Heart right ventricle (tissue), 16 donors: ENCODE results near the gene UBQLN1. TPM values are rescaled to one million over a fixed set of nuclear protein-coding genes. Genes with fewer than 3 reads are reported as not detected.

Source experiments
- ATAC-seq, 8 donors: fragments of 200-7000 bp; cut with Tn5 transposase; one replicate each; pipeline ENCODE4 v1.9.1; 2020; ENCODE audit warnings: mild to moderate bottlenecking in 8 of 8, moderate library complexity in 8 of 8, moderate number of reproducible peaks in 1 of 8
- DNase-seq, 2 donors: peaks; one replicate each; pipeline ENCODE4 v3.0.0-alpha.2; 2020
- H3K27ac ChIP-seq, 10 donors: fragments of 200-600 bp; sonication (generic) in 2 of 10; one replicate each; pipeline versions ENCODE4 v1.5.0 to v1.8.0; 2020 to 2022; ENCODE audit warnings: mild to moderate bottlenecking in 3 of 10
- H3K27me3 ChIP-seq, 7 donors: fragments of 200-600 bp; one replicate each; pipeline ENCODE4 v1.8.0; 2021 to 2022; ENCODE audit warnings: mild to moderate bottlenecking in 2 of 7
- H3K36me3 ChIP-seq, 9 donors: fragments of 200-600 bp; sonication (generic) in 1 of 9; one replicate each; pipeline versions ENCODE4 v1.5.0 to v1.8.0; 2020 to 2022; ENCODE audit warnings: mild to moderate bottlenecking in 2 of 9
- H3K4me1 ChIP-seq, 9 donors: fragments of 200-600 bp; sonication (generic) in 1 of 9; one replicate each; pipeline versions ENCODE4 v1.5.0 to v1.8.0; 2020 to 2022; ENCODE audit warnings: mild to moderate bottlenecking in 4 of 9
- H3K4me3 ChIP-seq, 10 donors: fragments of 200-600 bp; sonication (generic) in 2 of 10; one replicate each; pipeline versions ENCODE4 v1.5.0 to v1.8.0; 2020 to 2022; ENCODE audit warnings: mild to moderate bottlenecking in 7 of 10, moderate library complexity in 2 of 10
- H3K9me3 ChIP-seq, 11 donors: fragments of 200-600 bp in 10 of 11; sonication (generic) in 2 of 11; one replicate each; pipeline versions ENCODE4 v1.5.0 to v1.8.0; 2013 to 2022; ENCODE audit warnings: mild to moderate bottlenecking in 2 of 11, control low read depth in 1 of 11, moderate library complexity in 1 of 11
- WGBS, 2 donors: extraction: QIAGEN DNeasy Blood & Tissue Kit; methylation state at CpG; one replicate each; pipeline ENCODE4 v1.1.7; 2013; ENCODE audit warnings: inconsistent platforms in 1 of 2; 5-methylcytosine and 5-hydroxymethylcytosine counted together
- intact Hi-C, 10 donors: fragments of 100-400 bp; cut with DNase I; formaldehyde crosslinking; loops; one replicate each; pipeline versions ENCODE4 v1.11.1 to v1.14.2; 2022
- polyA plus RNA-seq, 2 donors: library from polyadenylated mRNA; stranded (reverse); fragments of 200-250 nt; gene quantifications; one replicate each; pipeline ENCODE4 v1.2.3, GENCODE V29; 2013
- total RNA-seq, 10 donors: library from RNA; stranded (reverse); fragmentation: NEBNext Ultra II Directional in 3 of 10; extraction: Animal tissue kit (Norgen Biotek cat#: 25700) in 3 of 10; gene quantifications; one replicate each; pipeline versions ENCODE4 v1.2.1 to v1.2.4, GENCODE V29; 2021 to 2023
- TF ChIP-seq, protein P1 (sequence below), 9 donors: fragments of 200-600 bp; sonication (generic) in 2 of 9; IDR thresholded peaks; one replicate each; pipeline versions ENCODE4 v1.5.0 to v1.8.0; 2021 to 2022; ENCODE audit warnings: antibody characterized with exemption in 9 of 9, mild to moderate bottlenecking in 5 of 9, moderate library complexity in 1 of 9
- donor health status: Arrhythmogenic right ventricular cardiomyopathy.
- donor health status: ischemic (EF 13 %, LVEDD 7.1; RV severe dilation, severe dysfunction).
- donor health status: healthy with polysubstance abuse.
- donor health status: DM: no; HTN: yes; CAD: no.
- donor health status: DM: no; HTN: no; CAD: no.
- donor health status: ischemic (EF 25% LVEDD 6.9; RV normal size, moderate dysfunction).
- donor health status: ischemic (EF 25% LVEDD 5.7; RV mildly dilated, moderate dysfunction).
- donor health status: healthy.
- donor health status: DM: yes; HTN: yes; CAD: no.
- donor health status: Ischemic cardiomyopathy.
- donor health status: ischemic (EF 35%, LVEDD 5.7; RV mildly dilated, moderate dysfunction).
- donor health status: nonischemic (EF 11% LVEDD 7.7; RV severe dilation, severe dysfunction).
- donor health status: DM: yes; HTN: yes; CAD: no.
- donor health status: PGD.
- donor health status: ischemic (EF 29% LVEDD 5.4; RV normal size, mild dysfunction).
- donor health status: nonischemic (EF 23%, LVEDD 6.1; RV moderate dilation, normal function).

UBQLN1 gene
- total and polyA plus RNA-seq, 12 donors, result 20.2 to 123 (median 92.6) TPM

GRCh38 chr9:83677596-83677995 is 30.2 kb downstream of the UBQLN1 start:
- DNase-seq, result no peak
- 93 to 95% methylated on average over 3 of the region's 3 CpGs for WGBS, 2 donors
- Histone ChIP-seq H3K27me3 (no peaks in the 10 kb centered on the region), H3K36me3 (peaks cover 0 to 100% (median 41%) of the 10 kb centered on the region in 9 donors), H3K27ac (no peak overlapping the region), H3K4me3 (no peak overlapping the region), H3K9me3 (no peaks in the 10 kb centered on the region), H3K4me1 (peaks cover 0 to 14% (median 0%) of the 10 kb centered on the region in 9 donors)
- intact Hi-C loops, result no loop called here
- ATAC-seq, result no peak
- TF ChIP-seq, protein P1, sequence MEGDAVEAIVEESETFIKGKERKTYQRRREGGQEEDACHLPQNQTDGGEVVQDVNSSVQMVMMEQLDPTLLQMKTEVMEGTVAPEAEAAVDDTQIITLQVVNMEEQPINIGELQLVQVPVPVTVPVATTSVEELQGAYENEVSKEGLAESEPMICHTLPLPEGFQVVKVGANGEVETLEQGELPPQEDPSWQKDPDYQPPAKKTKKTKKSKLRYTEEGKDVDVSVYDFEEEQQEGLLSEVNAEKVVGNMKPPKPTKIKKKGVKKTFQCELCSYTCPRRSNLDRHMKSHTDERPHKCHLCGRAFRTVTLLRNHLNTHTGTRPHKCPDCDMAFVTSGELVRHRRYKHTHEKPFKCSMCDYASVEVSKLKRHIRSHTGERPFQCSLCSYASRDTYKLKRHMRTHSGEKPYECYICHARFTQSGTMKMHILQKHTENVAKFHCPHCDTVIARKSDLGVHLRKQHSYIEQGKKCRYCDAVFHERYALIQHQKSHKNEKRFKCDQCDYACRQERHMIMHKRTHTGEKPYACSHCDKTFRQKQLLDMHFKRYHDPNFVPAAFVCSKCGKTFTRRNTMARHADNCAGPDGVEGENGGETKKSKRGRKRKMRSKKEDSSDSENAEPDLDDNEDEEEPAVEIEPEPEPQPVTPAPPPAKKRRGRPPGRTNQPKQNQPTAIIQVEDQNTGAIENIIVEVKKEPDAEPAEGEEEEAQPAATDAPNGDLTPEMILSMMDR (IDR thresholded peaks at IDR 0.05), result no peak

DNA sequence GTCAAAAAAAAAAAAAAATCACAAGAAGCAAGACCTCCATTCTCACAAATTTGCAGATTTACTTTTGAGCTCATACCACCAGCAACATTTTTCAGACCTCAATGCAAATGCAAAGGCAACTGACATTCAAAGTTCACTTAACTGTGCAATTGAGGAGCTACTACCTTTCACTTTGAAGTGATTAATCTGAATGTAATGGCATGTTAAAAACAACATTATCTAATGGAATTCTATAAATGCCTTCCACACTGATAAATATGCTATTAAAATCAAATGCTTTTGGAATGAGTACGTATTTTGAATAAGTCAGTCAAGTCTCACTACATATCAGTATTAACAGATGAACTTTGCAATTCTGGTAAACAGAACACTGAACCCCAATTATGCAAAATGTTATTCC is 32.3 kb downstream of the UBQLN1 start:
- 57 to 61% methylated on average over 1 of the region's 1 CpG for WGBS, 2 donors
- Histone ChIP-seq H3K9me3 (no peaks in the 10 kb centered on the region), H3K4me3 (no peak overlapping the region), H3K4me1 (peaks cover 0 to 10% (median 0%) of the 10 kb centered on the region in 9 donors), H3K36me3 (peaks cover 0 to 100% (median 48%) of the 10 kb centered on the region in 9 donors), H3K27me3 (no peaks in the 10 kb centered on the region), H3K27ac (no peak overlapping the region)
- TF ChIP-seq, protein P1 (IDR thresholded peaks at IDR 0.05), result no peak
- intact Hi-C loops, result no loop called here
- no peak for DNase-seq
- ATAC-seq, result no peak

DNA sequence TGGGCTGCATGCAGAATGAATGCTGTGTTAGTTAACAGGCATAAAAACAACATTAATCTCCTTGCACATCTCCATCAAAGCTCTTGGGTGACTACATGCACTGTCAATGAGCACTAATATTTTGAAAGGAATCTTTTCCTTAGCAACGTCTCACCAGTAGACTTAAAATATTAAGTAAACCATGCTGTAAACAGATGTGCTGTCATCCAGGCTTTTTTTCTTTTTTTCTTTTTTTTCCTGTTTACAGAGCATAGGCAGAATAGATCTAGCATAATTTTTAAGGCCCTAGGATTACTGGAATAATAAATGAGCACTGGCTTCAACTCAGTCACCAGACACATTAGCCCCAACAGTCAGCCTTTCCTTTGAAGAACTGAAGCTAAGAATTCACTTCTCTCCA is 36.3 kb downstream of the UBQLN1 start:
- H3K27me3 ChIP-seq, result no peaks in the 10 kb centered on the region
- no peaks in the 10 kb centered on the region for H3K9me3 ChIP-seq
- intact Hi-C loops, result no loop called here
- peaks cover 0 to 100% (median 19%) of the 10 kb centered on the region in 9 donors for H3K36me3 ChIP-seq
- peaks cover 0 to 10% (median 0%) of the 10 kb centered on the region in 9 donors for H3K4me1 ChIP-seq
- TF ChIP-seq, protein P1 (IDR thresholded peaks at IDR 0.05), result no peak
- WGBS, 2 donors, result 50 to 61% methylated on average over 1 of the region's 1 CpG
- ATAC-seq (no peak), DNase-seq (no peak)
- no peak overlapping the region for H3K4me3 ChIP-seq
- no peak overlapping the region for H3K27ac ChIP-seq

GRCh38 chr9:83670381-83670780 is 37.4 kb downstream of the UBQLN1 start:
- peaks cover 0 to 18% (median 6%) of the 10 kb centered on the region in 9 donors for H3K4me1 ChIP-seq
- no peaks in the 10 kb centered on the region for H3K27me3 ChIP-seq
- DNase-seq (no peak), ATAC-seq (no peak)
- no peaks in the 10 kb centered on the region for H3K9me3 ChIP-seq
- peaks cover 0 to 100% (median 13%) of the 10 kb centered on the region in 9 donors for H3K36me3 ChIP-seq
- no peak overlapping the region for H3K4me3 ChIP-seq
- 92 to 95% methylated on average over 5 of the region's 5 CpGs for WGBS, 2 donors
- intact Hi-C loops, result no loop called here
- no peak overlapping the region for H3K27ac ChIP-seq
- TF ChIP-seq, protein P1 (IDR thresholded peaks at IDR 0.05), result no peak
